Neural cell (in vitro differentiated cells): ENCODE data around the gene EXOC4. TPM values are rescaled to one million over a fixed set of nuclear protein-coding genes. Genes with fewer than 3 reads are reported as not detected.

ENCODE experiments used
- H2AFZ ChIP-seq: fragments of 200-600, 300-800 bp; sonication (generic), shearing (Covaris generic); 2 replicates; pipeline ENCODE4 v1.6.0; 2014; ENCODE audit warnings: low read depth, mild to moderate bottlenecking, antibody characterized with exemption, low read length, moderate library complexity
- H3F3A ChIP-seq: fragments of 200-600 bp; shearing (Covaris generic); 2 replicates; pipeline ENCODE4 v1.6.1; 2016; ENCODE audit warnings: mild to moderate bottlenecking, moderate library complexity, mixed read lengths, antibody characterized with exemption, low read length; ENCODE audit not compliant: insufficient read depth, poor library complexity, severe bottlenecking
- H3K27ac ChIP-seq: fragments of 200-600, 300-800 bp; sonication (generic), shearing (Covaris generic); 2 replicates; pipeline ENCODE4 v1.5.1; 2014; ENCODE audit warnings: mild to moderate bottlenecking, low read length, moderate library complexity
- H3K27me3 ChIP-seq: fragments of 300-800, 200-600 bp; sonication (generic), shearing (Covaris generic); 2 replicates; pipeline ENCODE4 v1.6.0; 2014; ENCODE audit warnings: mild to moderate bottlenecking, low read depth, low read length, moderate library complexity; ENCODE audit not compliant: insufficient read depth
- H3K36me3 ChIP-seq: fragments of 300-800, 200-600 bp; sonication (generic), shearing (Covaris generic); 2 replicates; pipeline ENCODE4 v1.5.1; 2014; ENCODE audit warnings: mild to moderate bottlenecking, antibody characterized with exemption, low read length, moderate library complexity; ENCODE audit not compliant: insufficient read depth
- H3K4me2 ChIP-seq: fragments of 300-800, 200-600 bp; sonication (generic), shearing (Covaris generic); 2 replicates; pipeline ENCODE4 v1.6.0; 2014; ENCODE audit warnings: mild to moderate bottlenecking, low read length
- H3K4me3 ChIP-seq: fragments of 300-800, 200-600 bp; sonication (generic), shearing (Covaris generic); 2 replicates; pipeline ENCODE4 v1.5.1; 2014; ENCODE audit warnings: mild to moderate bottlenecking, low read length, moderate library complexity
- H3K79me2 ChIP-seq: fragments of 200-600 bp; shearing (Covaris generic); replicated peaks from 2 replicates; pipeline ENCODE4 v1.6.0; 2014; ENCODE audit warnings: mild to moderate bottlenecking, low read length, moderate library complexity; ENCODE audit not compliant: insufficient read depth
- H3K9ac ChIP-seq: fragments of 300-800, 200-600 bp; sonication (generic), shearing (Covaris generic); 2 replicates; pipeline ENCODE4 v1.6.1; 2016; ENCODE audit warnings: mild to moderate bottlenecking, low read length, mixed read lengths
- H3K9me2 ChIP-seq: fragments of 200-600 bp; shearing (Covaris generic); 2 replicates; pipeline ENCODE4 v1.6.1; 2016; ENCODE audit warnings: mild to moderate bottlenecking, low read length, mixed read lengths; ENCODE audit not compliant: insufficient read depth
- H3K9me3 ChIP-seq: fragments of 200-600, 300-800 bp; sonication (generic), shearing (Covaris generic); 2 replicates; pipeline ENCODE4 v1.6.1; 2016; ENCODE audit warnings: mild to moderate bottlenecking, mixed run types, low read length, moderate library complexity, mixed read lengths
- H4K20me1 ChIP-seq: fragments of 200-600 bp; shearing (Covaris generic); 2 replicates; pipeline ENCODE4 v1.6.1; 2016; ENCODE audit warnings: mild to moderate bottlenecking, mixed run types; ENCODE audit not compliant: insufficient read depth
- CTCF ChIP-seq: fragments of 450-650 bp; IDR thresholded peaks from 2 replicates; pipeline ENCODE4 v1.5.1; 2014; ENCODE audit warnings: antibody characterized with exemption, mild to moderate bottlenecking, moderate library complexity; ENCODE audit not compliant: poor library complexity, severe bottlenecking
- EP300 ChIP-seq: fragments of 450-650 bp; conservative IDR thresholded peaks from 2 replicates; pipeline ENCODE4 v1.6.1; 2014; ENCODE audit warnings: antibody characterized with exemption, mild to moderate bottlenecking, moderate library complexity; ENCODE audit not compliant: poor library complexity, severe bottlenecking
- EZH2 ChIP-seq: fragments of 200-600, 300-800 bp; shearing (Covaris generic), sonication (generic); IDR thresholded peaks from 2 replicates; pipeline ENCODE4 v1.6.1; 2014; ENCODE audit warnings: antibody characterized with exemption, low read length, borderline replicate concordance, mild to moderate bottlenecking; ENCODE audit not compliant: insufficient read depth, poor library complexity, severe bottlenecking
- MXI1 ChIP-seq: fragments of 450-650 bp; conservative IDR thresholded peaks from 2 replicates; pipeline ENCODE4 v1.6.1; 2014; ENCODE audit warnings: antibody characterized with exemption, mild to moderate bottlenecking; ENCODE audit not compliant: poor library complexity, severe bottlenecking
- POLR2AphosphoS5 ChIP-seq: IDR thresholded peaks from 2 replicates; pipeline ENCODE4 v1.6.1; 2012
- RAD21 ChIP-seq: fragments of 450-650 bp; conservative IDR thresholded peaks from 2 replicates; pipeline ENCODE4 v1.6.1; 2014; ENCODE audit warnings: antibody characterized with exemption, mild to moderate bottlenecking, moderate library complexity
- SMC3 ChIP-seq: fragments of 450-650 bp; conservative IDR thresholded peaks from 2 replicates; pipeline ENCODE4 v1.6.1; 2014; ENCODE audit warnings: antibody characterized with exemption, mild to moderate bottlenecking, moderate library complexity; ENCODE audit not compliant: poor library complexity
- TAF1 ChIP-seq: IDR thresholded peaks from 2 replicates; pipeline ENCODE4 v1.6.1; 2012; ENCODE audit warnings: low read depth
- polyA plus RNA-seq: library from polyadenylated mRNA; depleted of rRNA; stranded (reverse); fragments of >200 nt; gene quantifications from 2 replicates; pipeline ENCODE4 v1.2.3, GENCODE V29; 2014
- TF ChIP-seq, protein P1 (sequence below): IDR thresholded peaks from 2 replicates; pipeline ENCODE4 v1.6.1; 2012; ENCODE audit warnings: borderline replicate concordance

EXOC4 gene
- polyA plus RNA-seq, 1 donor from 2014 or later: 36.5 TPM

- no peak for TF ChIP-seq EP300
Observed at GRCh38 chr7:133445617-133446016, 192.7 kb downstream of the EXOC4 start (continued).

GRCh38 chr7:133448012-133448411 lies 195.1 kb downstream of the EXOC4 start:
- TF ChIP-seq POLR2AphosphoS5 (no peak), SMC3 (no peak), EZH2 (no peak), MXI1 (no peak), TAF1 (no peak), EP300 (no peak), CTCF (no peak), RAD21 (no peak)
- TF ChIP-seq, protein P1, sequence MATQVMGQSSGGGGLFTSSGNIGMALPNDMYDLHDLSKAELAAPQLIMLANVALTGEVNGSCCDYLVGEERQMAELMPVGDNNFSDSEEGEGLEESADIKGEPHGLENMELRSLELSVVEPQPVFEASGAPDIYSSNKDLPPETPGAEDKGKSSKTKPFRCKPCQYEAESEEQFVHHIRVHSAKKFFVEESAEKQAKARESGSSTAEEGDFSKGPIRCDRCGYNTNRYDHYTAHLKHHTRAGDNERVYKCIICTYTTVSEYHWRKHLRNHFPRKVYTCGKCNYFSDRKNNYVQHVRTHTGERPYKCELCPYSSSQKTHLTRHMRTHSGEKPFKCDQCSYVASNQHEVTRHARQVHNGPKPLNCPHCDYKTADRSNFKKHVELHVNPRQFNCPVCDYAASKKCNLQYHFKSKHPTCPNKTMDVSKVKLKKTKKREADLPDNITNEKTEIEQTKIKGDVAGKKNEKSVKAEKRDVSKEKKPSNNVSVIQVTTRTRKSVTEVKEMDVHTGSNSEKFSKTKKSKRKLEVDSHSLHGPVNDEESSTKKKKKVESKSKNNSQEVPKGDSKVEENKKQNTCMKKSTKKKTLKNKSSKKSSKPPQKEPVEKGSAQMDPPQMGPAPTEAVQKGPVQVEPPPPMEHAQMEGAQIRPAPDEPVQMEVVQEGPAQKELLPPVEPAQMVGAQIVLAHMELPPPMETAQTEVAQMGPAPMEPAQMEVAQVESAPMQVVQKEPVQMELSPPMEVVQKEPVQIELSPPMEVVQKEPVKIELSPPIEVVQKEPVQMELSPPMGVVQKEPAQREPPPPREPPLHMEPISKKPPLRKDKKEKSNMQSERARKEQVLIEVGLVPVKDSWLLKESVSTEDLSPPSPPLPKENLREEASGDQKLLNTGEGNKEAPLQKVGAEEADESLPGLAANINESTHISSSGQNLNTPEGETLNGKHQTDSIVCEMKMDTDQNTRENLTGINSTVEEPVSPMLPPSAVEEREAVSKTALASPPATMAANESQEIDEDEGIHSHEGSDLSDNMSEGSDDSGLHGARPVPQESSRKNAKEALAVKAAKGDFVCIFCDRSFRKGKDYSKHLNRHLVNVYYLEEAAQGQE: no peak
- Histone ChIP-seq H3K9me2 (no peaks in the 10 kb centered on the region), H3K27ac (no peak overlapping the region), H3K79me2 (no peaks in the 10 kb centered on the region), H3K36me3 (no peaks in the 10 kb centered on the region), H3F3A (no peaks in the 10 kb centered on the region), H3K4me3 (no peak overlapping the region), H3K9ac (no peak overlapping the region), H3K9me3 (no peaks in the 10 kb centered on the region), H2AFZ (no peak overlapping the region), H3K27me3 (no peaks in the 10 kb centered on the region), H4K20me1 (no peaks in the 10 kb centered on the region), H3K4me2 (no peak overlapping the region)

DNA sequence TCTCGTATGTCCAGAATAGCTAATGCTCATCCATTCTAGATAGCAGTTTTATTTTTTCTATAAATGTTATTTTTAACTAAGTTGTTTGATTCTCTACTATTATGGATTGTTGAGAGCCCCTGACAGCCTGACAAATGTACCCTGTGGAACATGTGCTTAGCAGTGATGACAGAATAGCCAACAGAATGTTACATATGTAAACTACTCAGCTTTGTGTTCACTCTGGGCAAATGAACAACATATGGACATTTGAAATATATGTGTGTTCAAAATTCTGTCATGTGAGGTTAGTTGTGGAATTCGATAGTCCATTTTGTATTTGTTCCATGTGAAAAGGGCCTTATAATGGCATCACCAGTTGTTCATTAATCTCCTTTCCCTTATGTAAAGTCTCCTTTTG lies 199.7 kb downstream of the EXOC4 start:
- no peaks in the 10 kb centered on the region for H3K9me3 ChIP-seq
- H4K20me1 ChIP-seq: no peaks in the 10 kb centered on the region
- TF ChIP-seq, protein P1: no peak
- TF ChIP-seq MXI1 (no peak), TAF1 (no peak), SMC3 (no peak), RAD21 (no peak), EZH2 (no peak), EP300 (no peak), POLR2AphosphoS5 (no peak), CTCF (no peak)
- H3K79me2 ChIP-seq: no peaks in the 10 kb centered on the region
- no peaks in the 10 kb centered on the region for H3F3A ChIP-seq
- no peak overlapping the region for H3K27ac ChIP-seq
- H3K9ac ChIP-seq: no peak overlapping the region
- no peak overlapping the region for H3K4me2 ChIP-seq
- H3K36me3 ChIP-seq: no peaks in the 10 kb centered on the region
- no peaks in the 10 kb centered on the region for H3K27me3 ChIP-seq
- no peak overlapping the region for H2AFZ ChIP-seq
- H3K4me3 ChIP-seq: no peak overlapping the region
- H3K9me2 ChIP-seq: no peaks in the 10 kb centered on the region
